Prostate gland (tissue), 2 donors: ENCODE measurements around the gene C1orf105.

ENCODE experiments used
- CTCF ChIP-seq, 4 experiments: fragments of 200-600 bp in 2 of 4; fragments of 450-650 bp in 2 of 4; sonication (generic) in 2 of 4; IDR thresholded peaks; 1 replicate in 3 of 4; 2 replicates in 1 of 4; pipeline ENCODE4 v1.5.1; 2016 to 2019; ENCODE audit warnings: antibody characterized with exemption in 4 of 4, mild to moderate bottlenecking in 2 of 4, moderate library complexity in 2 of 4
- POLR2AphosphoS5 ChIP-seq: sonication (generic); formaldehyde crosslinking; IDR thresholded peaks from one replicate; pipeline ENCODE4 v1.6.1; 2017; ENCODE audit warnings: antibody characterized with exemption

- TF ChIP-seq CTCF (IDR thresholded peaks at IDR 0.05) = peak; percentile 29 to 85 (median 82)
- TF ChIP-seq POLR2AphosphoS5 = no peak
Observed at GRCh38 chr1:172429331-172430127, 9.0 kb downstream of the C1orf105 start.
